NT2/D1 (cell line): ENCODE results near the gene CGB2.
"Not testable (repeated sequence)": the region's sequence is repeated elsewhere in the genome, so short reads cannot be mapped to it uniquely, and the experiment has no call there.

ENCODE experiments used
- DNase-seq: peaks from one replicate; pipeline ENCODE4 v3.0.0-alpha.2; 2011; ENCODE audit warnings: low read depth, low spot score
- H3K27me3 ChIP-seq: 2 replicates; pipeline ENCODE4 v1.6.0; 2011; ENCODE audit warnings: mild to moderate bottlenecking; ENCODE audit not compliant: insufficient read length, insufficient read depth
- H3K36me3 ChIP-seq: 2 replicates; pipeline ENCODE4 v1.6.1; 2011; ENCODE audit warnings: mild to moderate bottlenecking, low read length, mixed read lengths; ENCODE audit not compliant: insufficient read depth, insufficient read length
- H3K4me1 ChIP-seq: 2 replicates; pipeline ENCODE4 v1.5.1; 2011; ENCODE audit not compliant: insufficient read depth, insufficient read length
- H3K4me3 ChIP-seq: 2 replicates; pipeline ENCODE4 v1.5.1; 2011; ENCODE audit warnings: low read depth; ENCODE audit not compliant: insufficient read length
- H3K9ac ChIP-seq: 2 replicates; pipeline ENCODE4 v1.6.0; 2011; ENCODE audit warnings: low read depth; ENCODE audit not compliant: insufficient read length
- H3K9me3 ChIP-seq: 2 replicates; pipeline ENCODE4 v1.5.1; 2011; ENCODE audit warnings: mild to moderate bottlenecking, low read length; ENCODE audit not compliant: insufficient read depth
- SUZ12 ChIP-seq: IDR thresholded peaks from 2 replicates; pipeline ENCODE4 v1.6.1; 2011; ENCODE audit not compliant: insufficient read length, insufficient read depth; ENCODE audit errors: extremely low read depth
- YY1 ChIP-seq: IDR thresholded peaks from 2 replicates; pipeline ENCODE4 v1.6.1; 2011; ENCODE audit not compliant: insufficient read length, insufficient read depth
- ZNF274 ChIP-seq: IDR thresholded peaks from 2 replicates; pipeline ENCODE4 v1.6.1; 2011; ENCODE audit warnings: mild to moderate bottlenecking, low read depth, low read length

Gene CGB2

GRCh38 chr19:49011194-49011593 lies 20.5 kb upstream of the CGB2 start:
- peaks cover 78% of the 10 kb centered on the region for H3K36me3 ChIP-seq
- no peaks in the 10 kb centered on the region for H3K4me1 ChIP-seq
- H3K4me3 ChIP-seq: no peak overlapping the region
- TF ChIP-seq YY1 (no peak), ZNF274 (no peak), SUZ12 (no peak)
- no peak for DNase-seq
- no peaks in the 10 kb centered on the region for H3K9me3 ChIP-seq
- no peak overlapping the region for H3K9ac ChIP-seq
- H3K27me3 ChIP-seq: no peaks in the 10 kb centered on the region

DNA sequence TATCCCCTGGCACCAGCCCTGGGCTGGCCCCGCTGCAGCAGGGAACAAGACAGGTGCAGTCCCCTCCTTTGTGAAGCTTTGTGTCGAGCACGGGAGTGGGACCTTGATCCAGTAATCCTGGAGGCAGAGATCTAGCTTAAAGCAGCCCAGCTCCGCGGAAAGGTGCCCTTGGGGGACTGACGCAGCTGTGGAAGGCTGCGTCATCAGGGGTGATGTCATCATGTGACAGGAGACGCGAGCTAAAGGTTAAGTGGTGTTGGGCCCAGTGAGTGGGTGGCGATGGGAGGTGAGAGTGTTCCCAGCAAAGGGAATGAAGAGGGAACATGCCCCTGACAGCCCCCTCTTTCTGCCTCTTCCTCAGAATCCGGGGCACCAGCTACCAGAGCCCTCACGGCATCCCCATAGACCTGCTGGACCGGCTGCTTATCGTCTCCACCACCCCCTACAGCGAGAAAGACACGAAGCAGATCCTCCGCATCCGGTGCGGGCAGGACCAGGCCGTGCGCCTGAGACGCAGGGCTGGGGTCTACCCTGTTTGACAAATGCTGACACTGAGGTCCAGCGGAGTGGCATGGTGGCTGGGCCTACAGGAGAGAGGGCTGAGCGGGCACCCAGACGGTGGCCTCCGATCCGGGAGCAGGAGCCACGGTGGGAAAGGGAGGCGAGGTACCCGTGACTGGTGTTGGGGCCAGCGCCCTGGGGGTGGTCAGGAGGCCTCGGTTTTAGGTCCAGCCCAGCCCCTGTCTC lies 17.4 kb upstream of the CGB2 start:
- Histone ChIP-seq H3K36me3 (peaks cover 67% of the 10 kb centered on the region), H3K9ac (no peak overlapping the region), H3K27me3 (no peaks in the 10 kb centered on the region), H3K4me1 (no peaks in the 10 kb centered on the region), H3K4me3 (no peak overlapping the region), H3K9me3 (no peaks in the 10 kb centered on the region)
- no peak for TF ChIP-seq SUZ12
- TF ChIP-seq ZNF274: no peak
- no peak for TF ChIP-seq YY1
- DNase-seq: no peak

DNA sequence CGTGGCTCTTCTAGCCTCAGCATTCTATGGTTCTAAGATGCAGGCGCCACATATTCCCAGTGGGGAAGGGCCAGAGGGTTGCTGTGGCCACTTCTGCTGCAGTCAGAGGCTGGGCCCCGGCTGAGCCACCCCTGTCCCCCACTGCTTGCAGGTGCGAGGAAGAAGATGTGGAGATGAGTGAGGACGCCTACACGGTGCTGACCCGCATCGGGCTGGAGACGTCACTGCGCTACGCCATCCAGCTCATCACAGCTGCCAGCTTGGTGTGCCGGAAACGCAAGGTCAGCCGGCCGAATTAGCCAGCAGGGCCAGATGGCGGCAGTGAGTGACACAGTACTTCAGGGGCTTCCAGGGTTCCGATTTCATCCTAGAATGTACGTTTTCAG lies 16.8 kb upstream of the CGB2 start:
- Histone ChIP-seq H3K9ac (no peak overlapping the region), H3K36me3 (peaks cover 61% of the 10 kb centered on the region), H3K4me3 (no peak overlapping the region), H3K9me3 (no peaks in the 10 kb centered on the region), H3K4me1 (no peaks in the 10 kb centered on the region), H3K27me3 (no peaks in the 10 kb centered on the region)
- TF ChIP-seq YY1 (no peak), SUZ12 (no peak), ZNF274 (no peak)
- no peak for DNase-seq

DNA sequence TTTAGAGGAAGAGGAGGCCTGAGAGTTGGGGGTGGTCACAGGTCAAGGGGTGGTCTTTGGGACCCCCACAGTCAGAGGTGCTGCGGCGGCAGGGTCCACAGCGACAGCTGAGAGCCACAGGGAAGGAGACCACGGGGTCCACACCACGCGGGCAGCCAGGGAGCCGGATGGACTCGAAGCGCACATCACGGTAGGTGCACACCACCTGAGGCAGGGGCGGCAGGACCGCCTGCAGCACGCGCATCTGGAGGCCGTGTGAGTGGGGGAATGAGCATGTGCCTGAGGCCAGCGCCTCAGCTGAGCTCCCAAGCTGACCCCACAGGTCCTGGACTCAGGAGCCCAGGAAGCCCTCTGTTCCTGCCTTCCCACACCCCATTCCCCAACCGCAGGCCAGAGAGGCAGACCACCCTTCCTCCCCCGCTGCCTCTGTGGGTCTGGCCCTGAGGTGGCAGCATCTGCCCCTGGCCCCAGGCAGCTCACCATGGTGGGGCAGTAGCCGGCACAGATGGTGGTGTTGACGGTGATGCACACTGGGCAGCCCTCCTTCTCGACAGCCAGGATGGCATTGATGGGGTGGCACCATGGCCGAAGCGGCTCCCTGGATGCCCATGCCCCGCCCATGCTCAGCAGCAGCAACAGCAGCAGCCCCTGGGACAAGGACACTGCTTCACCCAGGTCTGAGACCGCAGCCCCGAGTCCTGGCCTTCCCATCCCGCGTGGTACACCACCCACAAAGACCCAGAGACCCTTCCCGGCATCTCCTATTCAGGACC lies 15.4 kb upstream of the CGB2 start:
- TF ChIP-seq SUZ12: no peak
- Histone ChIP-seq H3K27me3 (no peaks in the 10 kb centered on the region), H3K9me3 (no peaks in the 10 kb centered on the region), H3K4me3 (no peak overlapping the region), H3K36me3 (peaks cover 50% of the 10 kb centered on the region), H3K4me1 (peaks cover 6% of the 10 kb centered on the region), H3K9ac (no peak overlapping the region)
- DNase-seq: no peak

GRCh38 chr19:49017041-49017665 lies 14.5 kb upstream of the CGB2 start, which contains the start of gene LHB:
Gene LHB (minus strand): TSS chr19:49017091. CDS start chr19:49017081, 10 bp downstream.
- peak within 1 kb of the TSS; percentile 51 for H3K9ac ChIP-seq

GRCh38 chr19:49017666-49018351 lies 13.9 kb upstream of the CGB2 start:
- Histone ChIP-seq H3K9me3 (no peaks in the 10 kb centered on the region), H3K27me3 (no peaks in the 10 kb centered on the region), H3K4me1 (peaks cover 6% of the 10 kb centered on the region), H3K36me3 (peaks cover 35% of the 10 kb centered on the region), H3K4me3 (peak overlapping the region; percentile 8), H3K9ac (peak overlapping the region; percentile 51)
- DNase-seq: no peak
- TF ChIP-seq ZNF274 (no peak), SUZ12 (no peak), YY1 (no peak)

More at GRCh38 chr19:49017041-49017665, 14.5 kb upstream of the CGB2 start, which contains the start of gene LHB:
- H3K4me3 ChIP-seq: peak within 1 kb of the TSS; percentile 8
- peaks cover 6% of the 10 kb centered on the region for H3K4me1 ChIP-seq
- H3K36me3 ChIP-seq: peaks cover 41% of the 10 kb centered on the region
- no peak for TF ChIP-seq SUZ12
- no peak for TF ChIP-seq YY1
- no peak for TF ChIP-seq ZNF274
- no peak for DNase-seq
- no peaks in the 10 kb centered on the region for H3K27me3 ChIP-seq
- no peaks in the 10 kb centered on the region for H3K9me3 ChIP-seq

- H3K27me3 ChIP-seq, H3K4me1 ChIP-seq, DNase-seq, H3K9me3 ChIP-seq: not testable (repeated sequence)
- Histone ChIP-seq H3K9ac (peak overlapping the region; percentile 51), H3K4me3 (peak overlapping the region; percentile 8), H3K36me3 (peaks cover 30% of the 10 kb centered on the region)
Observed at GRCh38 chr19:49018388-49019241, 13.1 kb upstream of the CGB2 start.
